HepG2 (cell line): Measurements from ENCODE around the gene COBL. TPM values are rescaled to one million over a fixed set of nuclear protein-coding genes. Genes with fewer than 3 reads are reported as not detected.

Experiments used
- ATAC-seq: fragments of 200-7000 bp; cut with Tn5 transposase; 3 replicates; pipeline ENCODE4 v1.9.1; 2020; ENCODE audit warnings: mild to moderate bottlenecking, moderate library complexity
- BruUV-seq: library from RNA; stranded (reverse); fragments of 400-500 nt; replicated peaks from 2 replicates; lab custom pipeline; 2021; lab: Mats Ljungman, UMichigan
- CTCF ChIA-PET: fragments of 300-600 bp; formaldehyde crosslinking; extraction: SDS; loops from one replicate; lab custom pipeline; 2021; ENCODE audit warnings: low total read pairs, inconsistent platforms, low intra/inter-chr PET ratio; lab: Yijun Ruan, JAX
- POLR2A ChIA-PET: fragments of 350-600 bp; sonication (Branson Sonifier 250); formaldehyde crosslinking; loops from one replicate; lab custom pipeline; 2020; ENCODE audit warnings: antibody characterized with exemption, inconsistent platforms; lab: Yijun Ruan, JAX
- DNase-seq: peaks from one replicate; pipeline ENCODE4 v3.0.0-alpha.2; 2015; ENCODE audit warnings: low spot score
- FAIRE-seq: peaks from 3 replicates; lab custom pipeline; 2011; peaks lifted over from hg19 to GRCh38; lab: Jason Lieb, UNC
- H2AFZ ChIP-seq: one replicate; pipeline ENCODE4 v1.6.1; 2011; ENCODE audit warnings: low read length, inconsistent platforms
- H3K27ac ChIP-seq: fragments of 300-600 bp; 3 replicates; pipeline ENCODE4 v1.8.0; 2011; ENCODE audit warnings: mixed run types, mild to moderate bottlenecking, mixed read lengths, low read length, inconsistent platforms; ENCODE audit not compliant: insufficient read depth; ENCODE audit errors: extremely low read length
- H3K27me3 ChIP-seq, 2 experiments: fragments of 200-600 bp in 1 of 2; 2 replicates in 1 of 2; 3 replicates in 1 of 2; pipeline versions ENCODE4 v1.6.0 to v1.8.0; 2011; ENCODE audit warnings: low read length in 2 of 2, mild to moderate bottlenecking in 2 of 2, moderate library complexity in 2 of 2, inconsistent platforms in 1 of 2; ENCODE audit not compliant: insufficient read depth in 2 of 2, control insufficient read depth in 1 of 2
- H3K36me3 ChIP-seq, 2 experiments: fragments of 200-600 bp in 1 of 2; replicated peaks in 1 of 2; 2 replicates in 1 of 2; 3 replicates in 1 of 2; pipeline versions ENCODE4 v1.5.1 to v1.8.0; 2011; ENCODE audit warnings: low read length in 2 of 2, inconsistent platforms in 1 of 2; ENCODE audit not compliant: insufficient read depth in 2 of 2, control insufficient read depth in 1 of 2
- H3K4me1 ChIP-seq: 2 replicates; pipeline ENCODE4 v1.5.1; 2012; ENCODE audit warnings: low read length, inconsistent platforms; ENCODE audit not compliant: insufficient read depth
- H3K4me2 ChIP-seq: 2 replicates; pipeline ENCODE4 v1.6.0; 2011; ENCODE audit warnings: low read depth, low read length, inconsistent platforms
- H3K4me3 ChIP-seq, 3 experiments: fragments of 200-600 bp in 1 of 3; sonication (generic), shearing (Covaris generic) in 1 of 3; replicated peaks in 1 of 3; 2 replicates each; pipeline ENCODE4 v1.5.1; 2011 to 2016; ENCODE audit warnings: low read length in 3 of 3, inconsistent platforms in 2 of 3, low read depth in 2 of 3, mild to moderate bottlenecking in 2 of 3, control low read depth in 1 of 3, mixed read lengths in 1 of 3; ENCODE audit not compliant: insufficient read depth in 1 of 3
- H3K79me2 ChIP-seq: one replicate; pipeline ENCODE4 v1.6.1; 2011; ENCODE audit warnings: low read length, inconsistent platforms; ENCODE audit not compliant: insufficient read depth
- H3K9ac ChIP-seq: 2 replicates; pipeline ENCODE4 v1.6.0; 2011; ENCODE audit warnings: mild to moderate bottlenecking, low read depth, low read length, inconsistent platforms; ENCODE audit not compliant: insufficient read depth
- H3K9me3 ChIP-seq: 2 replicates; pipeline ENCODE4 v1.5.1; 2012; ENCODE audit warnings: mild to moderate bottlenecking, low read length
- H4K20me1 ChIP-seq: 2 replicates; pipeline ENCODE4 v1.6.0; 2011; ENCODE audit warnings: inconsistent platforms, mild to moderate bottlenecking, low read length, moderate library complexity; ENCODE audit not compliant: insufficient read depth
- ARNT2 ChIP-seq: sonication (generic); formaldehyde crosslinking; IDR thresholded peaks from 2 replicates; pipeline ENCODE4 v1.8.0; 2022; ENCODE audit warnings: mild to moderate bottlenecking, low read depth, missing genetic modification reagents, moderate library complexity
- DR1 ChIP-seq: sonication (generic); formaldehyde crosslinking; IDR thresholded peaks from 2 replicates; pipeline ENCODE4 v1.8.0; 2021; ENCODE audit warnings: mild to moderate bottlenecking, missing genetic modification reagents, inconsistent platforms
- HIVEP1 ChIP-seq: sonication (generic); formaldehyde crosslinking; IDR thresholded peaks from 2 replicates; pipeline ENCODE4 v1.4.0; 2020; ENCODE audit warnings: mild to moderate bottlenecking, missing genetic modification reagents
- HOMEZ ChIP-seq: IDR thresholded peaks from 2 replicates; pipeline ENCODE4 v1.6.1; 2016; ENCODE audit warnings: low read depth
- MAX ChIP-seq: IDR thresholded peaks from 2 replicates; pipeline ENCODE4 v1.6.1; 2012; ENCODE audit warnings: inconsistent platforms
- RFXAP ChIP-seq: sonication (generic); formaldehyde crosslinking; IDR thresholded peaks from 2 replicates; pipeline ENCODE4 v1.4.0; 2020; ENCODE audit warnings: missing genetic modification reagents, borderline replicate concordance
- SOX5 ChIP-seq: IDR thresholded peaks from 2 replicates; pipeline ENCODE4 v1.6.1; 2016; ENCODE audit warnings: borderline replicate concordance
- THAP11 ChIP-seq: IDR thresholded peaks from 2 replicates; pipeline ENCODE4 v1.6.1; 2016; ENCODE audit warnings: missing biosample characterization, missing genetic modification reagents
- ZFP82 ChIP-seq: sonication (generic); formaldehyde crosslinking; IDR thresholded peaks from 2 replicates; pipeline ENCODE4 v1.5.1; 2020; ENCODE audit warnings: mild to moderate bottlenecking, missing genetic modification reagents, borderline replicate concordance
- ZNF160 ChIP-seq: sonication (generic); formaldehyde crosslinking; IDR thresholded peaks from 2 replicates; pipeline ENCODE4 v1.8.0; 2022; ENCODE audit warnings: mild to moderate bottlenecking, inconsistent platforms, missing genetic modification reagents
- ZNF282 ChIP-seq: fragments of 450-650 bp; IDR thresholded peaks from 2 replicates; pipeline ENCODE4 v1.6.1; 2018; ENCODE audit not compliant: partially characterized antibody
- ZNF331 ChIP-seq: sonication (generic); formaldehyde crosslinking; IDR thresholded peaks from 2 replicates; pipeline ENCODE4 v1.4.0; 2020; ENCODE audit warnings: missing genetic modification reagents
- ZNF543 ChIP-seq: sonication (generic); formaldehyde crosslinking; IDR thresholded peaks from 2 replicates; pipeline ENCODE4 v1.4.0; 2020; ENCODE audit warnings: mild to moderate bottlenecking, missing genetic modification reagents
- ZSCAN21 ChIP-seq: sonication (generic); formaldehyde crosslinking; IDR thresholded peaks from 2 replicates; pipeline ENCODE4 v1.8.0; 2022; ENCODE audit warnings: mild to moderate bottlenecking, missing genetic modification reagents, moderate library complexity, borderline replicate concordance
- ZSCAN9 ChIP-seq: IDR thresholded peaks from 2 replicates; pipeline ENCODE4 v1.6.1; 2016; ENCODE audit warnings: borderline replicate concordance
- WGBS: methylation state at CpG from one replicate; pipeline ENCODE4 v1.1.6; 2017; ENCODE audit warnings: low lambda C conversion rate; 5-methylcytosine and 5-hydroxymethylcytosine counted together
- in situ Hi-C: cut with HindIII; loops from 2 replicates; pipeline ENCODE4 v1.10.0; 2017; ENCODE audit warnings: low pct_unique_long_range_greater_than_20kb; ENCODE audit not compliant: extremely low pct_ligation_motif_present
- intact Hi-C: fragments of 100-400 bp; cut with micrococcal nuclease; formaldehyde crosslinking; loops from one replicate; pipeline ENCODE4 v1.10.0; 2022; ENCODE audit not compliant: unreplicated experiment
- polyA plus RNA-seq, 8 experiments: library from polyadenylated mRNA; depleted of rRNA in 3 of 8; stranded (reverse) in 7 of 8; unstranded in 1 of 8; fragments of >200 nt; fragmentation: Illumina TruSeq in 4 of 8; extraction: Trizol in 4 of 8; gene quantifications; 2 replicates each; pipeline versions ENCODE4 v1.2.1 to v1.2.3, GENCODE V29; 2011 to 2016; ENCODE audit warnings: low read depth in 4 of 8, missing spikeins in 1 of 8, mixed read lengths in 1 of 8; ENCODE audit not compliant: insufficient read depth in 1 of 8
- total RNA-seq, 5 experiments: library from RNA; depleted of rRNA; stranded (reverse); fragments of >200 nt; fragmentation: Illumina TruSeq; extraction: Trizol; gene quantifications; 2 replicates each; pipeline ENCODE4 v1.2.3, GENCODE V29; 2016; ENCODE audit warnings: low read depth in 1 of 5

The COBL gene
- total and polyA plus RNA-seq, 2 of the 13 experiments (the other 11 are each of a cell fraction or from before 2014, with no cell fraction given) = 3.8 to 4.9 TPM

GRCh38 chr7:51012569-51013217 lies 303.9 kb downstream of the COBL start:
- no TSS peak for BruUV-seq
- intact Hi-C loops = no loop called here
- no peak for ATAC-seq

More at GRCh38 chr7:51012569-51013217, 303.9 kb downstream of the COBL start:
- Histone ChIP-seq H3K27ac (no peak overlapping the region), H3K9ac (no peak overlapping the region), H4K20me1 (no peaks in the 10 kb centered on the region), H3K4me1 (peaks cover 26% of the 10 kb centered on the region), H3K9me3 (no peaks in the 10 kb centered on the region), H3K4me2 (no peak overlapping the region), H3K27me3 (peaks cover 2 to 27% of the 10 kb centered on the region in 2 experiments; a peak in 2 of 5 replicates), H2AFZ (no peak overlapping the region), H3K79me2 (no peaks in the 10 kb centered on the region), H3K36me3 (no peaks in the 10 kb centered on the region), H3K4me3 (no peak overlapping the region)
- FAIRE-seq = no peak
- POLR2A ChIA-PET = no interaction called here
- CTCF ChIA-PET = no interaction called here
- DNase-seq = no peak
- in situ Hi-C loops = no loop called here
- TF ChIP-seq SOX5 (CRISPR knock-in tag) (no peak), ZNF543 (no peak), ZNF331 (CRISPR knock-in tag) (no peak), ARNT2 (no peak), RFXAP (no peak), HOMEZ (CRISPR knock-in tag) (no peak), THAP11 (no peak), ZNF282 (no peak), MAX (no peak), HIVEP1 (no peak), ZSCAN21 (CRISPR knock-in tag) (no peak), ZNF160 (CRISPR knock-in tag) (no peak), ZFP82 (CRISPR knock-in tag) (no peak), ZSCAN9 (CRISPR knock-in tag) (no peak), DR1 (CRISPR knock-in tag) (no peak)
- 49% methylated on average over 6 of the region's 8 CpGs for WGBS
